ENCODE measurements around the gene CYP1A1. TPM values are rescaled to one million over a fixed set of nuclear protein-coding genes. Genes with fewer than 3 reads are reported as not detected.
A peak's percentile ranks its signal among the peaks of the same experiment; 100 is the strongest.

Gene CYP1A1
- total and polyA plus RNA-seq, 2 of the 13 experiments (the other 11 are each of a cell fraction or from before 2014, with no cell fraction given) = 7.9 to 8.0 TPM

GRCh38 chr15:74695597-74696397, 29.5 kb downstream of the CYP1A1 start, which contains the start of gene EDC3 (continued):
- TF ChIP-seq TRAFD1 (CRISPR knock-in tag; IDR thresholded peaks at IDR 0.05; ENCODE audit: borderline replicate concordance) (no peak), CREB1 (IDR thresholded peaks at IDR 0.05) (peak; percentile 96), CREB1 (CRISPR knock-in tag; IDR thresholded peaks at IDR 0.05) (peak; percentile 100), HNRNPLL (IDR thresholded peaks at IDR 0.05; ENCODE audit: low read depth, low read length, poor library complexity, severe bottlenecking) (peak; percentile 49), ARNTL (CRISPR knock-in tag; IDR thresholded peaks at IDR 0.05) (peak; percentile 24; the same call in 1 of the 2 replicates), SRSF1 (optimal IDR thresholded peaks at IDR 0.05; ENCODE audit: low read depth, low read length) (peak; percentile 57), MYC (CRISPR knock-in tag; IDR thresholded peaks at IDR 0.05; ENCODE audit: borderline replicate concordance) (peak; percentile 68), ARID3A (IDR thresholded peaks at IDR 0.05; ENCODE audit: low read depth, low read length) (no peak; the same call in 1 of the 2 replicates), ETV5 (CRISPR knock-in tag; IDR thresholded peaks at IDR 0.05; ENCODE audit: borderline replicate concordance) (peak; percentile 85), GABPA (IDR thresholded peaks at IDR 0.05; ENCODE audit: low read depth, low read length) (peak; percentile 95), GABPA (CRISPR knock-in tag; IDR thresholded peaks at IDR 0.05; ENCODE audit: low read depth) (peak; percentile 100), ZKSCAN5 (CRISPR knock-in tag; IDR thresholded peaks at IDR 0.05) (no peak), SAP130 (CRISPR knock-in tag; IDR thresholded peaks at IDR 0.05; ENCODE audit: low read depth) (peak; percentile 100), SNAPC2 (CRISPR knock-in tag; IDR thresholded peaks at IDR 0.05) (0 out of 2 replicates have a peak, but pooled peaks have one; percentile 13), NR2C2 (CRISPR knock-in tag; IDR thresholded peaks at IDR 0.05; ENCODE audit: borderline replicate concordance) (peak; percentile 87), NONO (IDR thresholded peaks at IDR 0.05) (no peak), NONO (CRISPR knock-in tag; conservative IDR thresholded peaks at IDR 0.05) (peak; percentile 78), ZNF567 (CRISPR knock-in tag; IDR thresholded peaks at IDR 0.05; ENCODE audit: borderline replicate concordance) (0 out of 2 replicates have a peak, but pooled peaks have one; percentile 45)
